Measurements from ENCODE around the gene UEVLD. TPM values are rescaled to one million over a fixed set of nuclear protein-coding genes. Genes with fewer than 3 reads are reported as not detected.

UEVLD gene
- total and polyA plus RNA-seq, 9 of the 15 experiments (the other 6 are each of a cell fraction or from before 2014, with no cell fraction given) = 4.7 to 12.6 (median 7.4) TPM

DNA sequence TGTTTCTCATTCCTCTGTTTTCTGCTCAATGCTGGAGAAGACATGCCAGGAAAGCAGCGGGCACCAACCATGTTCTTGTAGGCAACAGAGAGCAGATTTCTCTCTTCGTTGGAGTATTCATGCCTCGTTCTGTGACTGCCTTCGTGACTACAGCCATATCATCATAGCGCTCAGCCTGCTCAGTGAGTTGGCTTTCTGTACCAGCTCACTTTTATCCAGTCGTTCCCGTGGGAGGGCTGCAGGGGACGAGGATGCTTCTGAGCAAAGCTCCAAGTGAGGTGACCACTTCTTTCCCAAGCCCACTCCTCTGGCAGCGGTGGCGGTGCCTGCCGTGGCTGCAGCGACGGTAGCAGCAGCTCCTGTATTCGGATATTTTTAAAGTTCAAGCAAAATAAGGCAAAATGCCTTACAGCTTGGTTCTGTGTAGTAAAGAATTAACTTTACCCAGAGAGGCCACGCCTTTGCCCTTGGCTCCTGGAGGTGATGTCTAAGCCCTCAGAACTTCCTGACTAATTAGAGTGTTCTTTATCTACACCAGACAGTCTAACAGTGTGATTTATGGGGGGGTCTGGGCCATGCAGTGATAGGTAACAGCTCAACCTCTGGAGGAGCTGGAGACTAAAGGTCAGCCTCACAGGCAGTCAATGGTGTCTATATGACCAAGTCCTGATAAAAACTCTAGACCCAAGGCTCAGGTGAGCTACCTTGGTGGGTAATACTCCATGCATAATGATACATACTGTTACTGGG is 97.6 kb downstream of the UEVLD start (continued):
- TF ChIP-seq ZNF518B (CRISPR knock-in tag; IDR thresholded peaks at IDR 0.05) = no peak
- TF ChIP-seq HMBOX1 (IDR thresholded peaks at IDR 0.05) = peak; percentile 92
- no peak for TF ChIP-seq ZKSCAN3 (CRISPR knock-in tag; IDR thresholded peaks at IDR 0.05)
- no peak for TF ChIP-seq ZNF76 (CRISPR knock-in tag; IDR thresholded peaks at IDR 0.05; ENCODE audit: borderline replicate concordance)
- TF ChIP-seq RAD51 (IDR thresholded peaks at IDR 0.05; ENCODE audit: borderline replicate concordance, low read depth) = no peak
- peak; percentile 77 for TF ChIP-seq PML (IDR thresholded peaks at IDR 0.05; ENCODE audit: low read length)
- TF ChIP-seq NRF1 (conservative IDR thresholded peaks at IDR 0.05 in 1 of 2, IDR thresholded peaks at IDR 0.05 in 1 of 2) = no peak
- TF ChIP-seq, protein P1, sequence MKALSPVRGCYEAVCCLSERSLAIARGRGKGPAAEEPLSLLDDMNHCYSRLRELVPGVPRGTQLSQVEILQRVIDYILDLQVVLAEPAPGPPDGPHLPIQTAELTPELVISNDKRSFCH (CRISPR knock-in tag; IDR thresholded peaks at IDR 0.05) = no peak
- TF ChIP-seq, protein P1 (tag; IDR thresholded peaks at IDR 0.05) = peak; percentile 89
- TF ChIP-seq POLR2AphosphoS5 (IDR thresholded peaks at IDR 0.05; ENCODE audit: control insufficient read depth, insufficient read depth, low read depth, low read length) = peak; percentile 79; the same call in 1 of the 2 replicates
- peak; percentile 72; the same call in 1 of the 2 replicates for TF ChIP-seq STAT5A (IDR thresholded peaks at IDR 0.05; ENCODE audit: borderline replicate concordance, low read length)
- TF ChIP-seq ZBTB7A (IDR thresholded peaks at IDR 0.05; ENCODE audit: borderline replicate concordance, control insufficient read depth, low read depth, low read length) = 0 out of 2 replicates have a peak, but pooled peaks have one; percentile 40
- TF ChIP-seq ELF1 (tag; IDR thresholded peaks at IDR 0.05) = no peak
- no peak for TF ChIP-seq NR2C1 (IDR thresholded peaks at IDR 0.05)
- 0 out of 2 replicates have a peak, but pooled peaks have one; percentile 20 for TF ChIP-seq NR2C1 (tag; IDR thresholded peaks at IDR 0.05)
- peak; percentile 77 for TF ChIP-seq EP300 (IDR thresholded peaks at IDR 0.05; ENCODE audit: low read length)
- peak; percentile 98 for TF ChIP-seq MEIS2 (IDR thresholded peaks at IDR 0.05; ENCODE audit: partially characterized antibody)
- no peak for TF ChIP-seq MEF2D (tag; conservative IDR thresholded peaks at IDR 0.05; ENCODE audit: low read depth)
- TF ChIP-seq HDAC2 (IDR thresholded peaks at IDR 0.05) = peak; percentile 90
- peak; percentile 66 for TF ChIP-seq DPF2 (IDR thresholded peaks at IDR 0.05)
- TF ChIP-seq SMAD4 (CRISPR knock-in tag; conservative IDR thresholded peaks at IDR 0.05) = peak; percentile 98
- peak; percentile 95 for TF ChIP-seq CBFA2T3 (IDR thresholded peaks at IDR 0.05)
- no peak for TF ChIP-seq EP400 (IDR thresholded peaks at IDR 0.05)
- TF ChIP-seq, protein P2, sequence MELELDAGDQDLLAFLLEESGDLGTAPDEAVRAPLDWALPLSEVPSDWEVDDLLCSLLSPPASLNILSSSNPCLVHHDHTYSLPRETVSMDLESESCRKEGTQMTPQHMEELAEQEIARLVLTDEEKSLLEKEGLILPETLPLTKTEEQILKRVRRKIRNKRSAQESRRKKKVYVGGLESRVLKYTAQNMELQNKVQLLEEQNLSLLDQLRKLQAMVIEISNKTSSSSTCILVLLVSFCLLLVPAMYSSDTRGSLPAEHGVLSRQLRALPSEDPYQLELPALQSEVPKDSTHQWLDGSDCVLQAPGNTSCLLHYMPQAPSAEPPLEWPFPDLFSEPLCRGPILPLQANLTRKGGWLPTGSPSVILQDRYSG (tag; conservative IDR thresholded peaks at IDR 0.05; ENCODE audit: low read depth) = no peak
- TF ChIP-seq ZNF551 (CRISPR knock-in tag; IDR thresholded peaks at IDR 0.05) = no peak
